Fibroblast of lung (primary cell): ENCODE measurements around the gene MB.

Source experiments
- EZH2 ChIP-seq: IDR thresholded peaks from 2 replicates; pipeline ENCODE4 v1.5.1; 2012; ENCODE audit warnings: low read length, control low read depth, mild to moderate bottlenecking; ENCODE audit errors: missing control alignments
- TF ChIP-seq, protein P1 (sequence below), 2 donors: IDR thresholded peaks in 1 of 2; conservative IDR thresholded peaks in 1 of 2; 1 replicate in 1 of 2; 2 replicates in 1 of 2; pipeline ENCODE4 v1.5.1; 2011 to 2012; ENCODE audit warnings: low read length in 2 of 2, control low read depth in 1 of 2, inconsistent platforms in 1 of 2, low read depth in 1 of 2, mild to moderate bottlenecking in 1 of 2

DNA sequence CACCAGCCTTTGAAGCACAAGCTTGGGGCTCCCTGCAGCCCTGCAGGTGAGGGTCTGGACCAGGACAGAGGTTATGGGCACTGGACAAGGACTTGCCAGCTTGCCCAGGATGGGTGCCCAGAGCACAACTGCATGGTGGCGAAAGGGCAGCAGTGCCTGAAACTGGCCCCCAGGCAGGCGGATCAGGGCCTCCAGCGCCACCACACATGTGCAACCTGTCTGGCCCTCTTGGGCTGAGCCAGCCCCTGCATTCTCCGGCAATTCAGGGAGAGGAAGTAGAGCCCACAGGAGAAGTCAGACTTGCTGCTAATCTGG, 18.8 kb downstream of the MB start:
- TF ChIP-seq, protein P1, sequence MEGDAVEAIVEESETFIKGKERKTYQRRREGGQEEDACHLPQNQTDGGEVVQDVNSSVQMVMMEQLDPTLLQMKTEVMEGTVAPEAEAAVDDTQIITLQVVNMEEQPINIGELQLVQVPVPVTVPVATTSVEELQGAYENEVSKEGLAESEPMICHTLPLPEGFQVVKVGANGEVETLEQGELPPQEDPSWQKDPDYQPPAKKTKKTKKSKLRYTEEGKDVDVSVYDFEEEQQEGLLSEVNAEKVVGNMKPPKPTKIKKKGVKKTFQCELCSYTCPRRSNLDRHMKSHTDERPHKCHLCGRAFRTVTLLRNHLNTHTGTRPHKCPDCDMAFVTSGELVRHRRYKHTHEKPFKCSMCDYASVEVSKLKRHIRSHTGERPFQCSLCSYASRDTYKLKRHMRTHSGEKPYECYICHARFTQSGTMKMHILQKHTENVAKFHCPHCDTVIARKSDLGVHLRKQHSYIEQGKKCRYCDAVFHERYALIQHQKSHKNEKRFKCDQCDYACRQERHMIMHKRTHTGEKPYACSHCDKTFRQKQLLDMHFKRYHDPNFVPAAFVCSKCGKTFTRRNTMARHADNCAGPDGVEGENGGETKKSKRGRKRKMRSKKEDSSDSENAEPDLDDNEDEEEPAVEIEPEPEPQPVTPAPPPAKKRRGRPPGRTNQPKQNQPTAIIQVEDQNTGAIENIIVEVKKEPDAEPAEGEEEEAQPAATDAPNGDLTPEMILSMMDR (conservative IDR thresholded peaks at IDR 0.05 in 1 of 2, IDR thresholded peaks at IDR 0.05 in 1 of 2; ENCODE audit: low read depth in 1 of 2, low read length in 2 of 2): no peak
- no peak for TF ChIP-seq EZH2
